ENCODE measurements around the gene SGMS1. TPM values are rescaled to one million over a fixed set of nuclear protein-coding genes. Genes with fewer than 3 reads are reported as not detected.

SGMS1 gene
- polyA plus RNA-seq, 1 of the 3 experiments (the other 2 are of a cell fraction), result 6.3 TPM

DNA sequence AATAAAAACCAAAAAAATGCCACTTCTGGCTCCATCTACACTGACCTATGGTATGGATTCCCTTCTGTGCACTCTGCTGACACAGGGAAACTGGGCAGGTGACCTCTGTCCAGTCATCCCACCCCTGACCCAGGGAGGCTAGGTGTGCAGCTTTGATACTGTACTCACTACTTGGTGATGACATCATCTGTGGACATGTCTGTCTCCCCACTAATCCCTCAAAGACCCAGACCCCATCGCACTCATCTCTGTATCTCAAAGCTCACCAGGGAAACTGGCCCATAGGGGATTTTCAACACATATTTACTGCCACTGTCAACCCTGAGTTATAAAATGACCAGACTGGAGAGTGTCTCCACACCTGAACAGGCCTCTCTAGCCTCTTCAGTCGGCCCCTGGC lies 10.6 kb downstream of the SGMS1 start:
- Histone ChIP-seq H3F3A (replicated peaks; ENCODE audit: insufficient read depth) (no peaks in the 10 kb centered on the region), H3K27ac (ENCODE audit: low read depth in 2 of 2, low read length in 1 of 2) (no peak overlapping the region), H3K4me2 (no peak overlapping the region), H2AFZ (ENCODE audit: low read depth) (no peak overlapping the region), H3K4me1 (ENCODE audit: control insufficient read depth in 1 of 2, insufficient read depth in 2 of 2, low read depth in 1 of 2, low read length in 1 of 2) (peaks cover 0 to 21% of the 10 kb centered on the region in 2 experiments; a peak in 2 of 4 replicates), H3K4me3 (ENCODE audit: low read depth in 2 of 2, low read length in 1 of 2) (no peak overlapping the region), H3K9me2 (no peaks in the 10 kb centered on the region), H3K9me3 (no peaks in the 10 kb centered on the region), H3K27me3 (ENCODE audit: insufficient read depth) (no peaks in the 10 kb centered on the region), H3K9ac (no peak overlapping the region), H3K36me3 (replicated peaks in 1 of 2; ENCODE audit: control insufficient read depth in 1 of 2, insufficient read depth in 2 of 2, low read length in 1 of 2) (no peaks in the 10 kb centered on the region), H4K20me1 (ENCODE audit: insufficient read depth) (0 out of 2 replicates have a peak, but pooled peaks cover 4% of the 10 kb centered on the region), H3K79me2 (ENCODE audit: insufficient read depth) (peaks cover 27% of the 10 kb centered on the region)
- ChIA-PET POLR2A (no interaction called here), CTCF (interaction anchor here (1.0 to 1.5 kb wide), 3 partner anchors 25 to 354 kb away, joined by 4 to 6 read pairs (median 4); no protein-coding TSS in a partner anchor)
- TF ChIP-seq RFX5 (IDR thresholded peaks at IDR 0.05; ENCODE audit: low read length), result no peak
- TF ChIP-seq, protein P1, sequence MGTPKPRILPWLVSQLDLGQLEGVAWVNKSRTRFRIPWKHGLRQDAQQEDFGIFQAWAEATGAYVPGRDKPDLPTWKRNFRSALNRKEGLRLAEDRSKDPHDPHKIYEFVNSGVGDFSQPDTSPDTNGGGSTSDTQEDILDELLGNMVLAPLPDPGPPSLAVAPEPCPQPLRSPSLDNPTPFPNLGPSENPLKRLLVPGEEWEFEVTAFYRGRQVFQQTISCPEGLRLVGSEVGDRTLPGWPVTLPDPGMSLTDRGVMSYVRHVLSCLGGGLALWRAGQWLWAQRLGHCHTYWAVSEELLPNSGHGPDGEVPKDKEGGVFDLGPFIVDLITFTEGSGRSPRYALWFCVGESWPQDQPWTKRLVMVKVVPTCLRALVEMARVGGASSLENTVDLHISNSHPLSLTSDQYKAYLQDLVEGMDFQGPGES (IDR thresholded peaks at IDR 0.05; ENCODE audit: low read depth, low read length), result no peak
- no peak for TF ChIP-seq SIN3A (IDR thresholded peaks at IDR 0.05; ENCODE audit: borderline replicate concordance, low read depth, low read length)
- TF ChIP-seq, protein P2, sequence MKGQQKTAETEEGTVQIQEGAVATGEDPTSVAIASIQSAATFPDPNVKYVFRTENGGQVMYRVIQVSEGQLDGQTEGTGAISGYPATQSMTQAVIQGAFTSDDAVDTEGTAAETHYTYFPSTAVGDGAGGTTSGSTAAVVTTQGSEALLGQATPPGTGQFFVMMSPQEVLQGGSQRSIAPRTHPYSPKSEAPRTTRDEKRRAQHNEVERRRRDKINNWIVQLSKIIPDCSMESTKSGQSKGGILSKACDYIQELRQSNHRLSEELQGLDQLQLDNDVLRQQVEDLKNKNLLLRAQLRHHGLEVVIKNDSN (IDR thresholded peaks at IDR 0.05; ENCODE audit: borderline replicate concordance, low read depth), result no peak
- no peak for TF ChIP-seq EP300 (IDR thresholded peaks at IDR 0.05; ENCODE audit: borderline replicate concordance in 1 of 2, low read depth in 1 of 2, low read length in 1 of 2)
- TF ChIP-seq RCOR1 (IDR thresholded peaks at IDR 0.05; ENCODE audit: low read length), result no peak
- no peak for DNase-seq
- 64% methylated on average over 2 of the region's 2 CpGs for WGBS (ENCODE audit: low lambda C conversion rate)

DNA sequence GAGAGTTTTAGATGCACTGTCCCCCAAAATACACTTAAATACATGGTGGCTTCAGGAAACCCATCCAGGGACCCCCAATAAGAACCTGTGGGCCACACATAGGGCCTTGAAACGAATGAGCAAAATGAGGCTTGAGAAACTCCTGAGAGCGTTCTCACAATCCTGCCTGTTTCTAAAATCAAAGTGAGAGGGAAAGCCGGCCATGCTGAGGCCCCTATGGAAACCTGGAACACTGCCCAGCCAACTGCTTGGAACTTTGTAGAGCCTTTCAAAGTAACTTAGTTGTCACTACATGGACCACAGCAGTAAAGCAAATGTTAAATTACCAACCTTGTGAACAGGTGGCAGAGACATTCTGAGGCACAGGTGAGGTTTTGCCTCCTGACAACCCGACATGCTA lies 13.4 kb downstream of the SGMS1 start:
- Histone ChIP-seq H3K4me2 (no peak overlapping the region), H2AFZ (ENCODE audit: low read depth) (no peak overlapping the region), H3K9me3 (no peaks in the 10 kb centered on the region), H3K9me2 (no peaks in the 10 kb centered on the region), H4K20me1 (ENCODE audit: insufficient read depth) (no peaks in the 10 kb centered on the region; the same call in 1 of the 2 replicates), H3K27ac (ENCODE audit: low read depth in 2 of 2, low read length in 1 of 2) (no peak overlapping the region), H3K27me3 (ENCODE audit: insufficient read depth) (no peaks in the 10 kb centered on the region), H3K4me3 (ENCODE audit: low read depth in 2 of 2, low read length in 1 of 2) (no peak overlapping the region), H3K9ac (no peak overlapping the region), H3F3A (replicated peaks; ENCODE audit: insufficient read depth) (peaks cover 12% of the 10 kb centered on the region), H3K36me3 (replicated peaks in 1 of 2; ENCODE audit: control insufficient read depth in 1 of 2, insufficient read depth in 2 of 2, low read length in 1 of 2) (no peaks in the 10 kb centered on the region), H3K4me1 (ENCODE audit: control insufficient read depth in 1 of 2, insufficient read depth in 2 of 2, low read depth in 1 of 2, low read length in 1 of 2) (peaks cover 4 to 24% of the 10 kb centered on the region in 2 experiments; a peak in 3 of 4 replicates), H3K79me2 (ENCODE audit: insufficient read depth) (peaks cover 11% of the 10 kb centered on the region; the same call in 1 of the 2 replicates)
- no peak for TF ChIP-seq NRF1 (IDR thresholded peaks at IDR 0.05; ENCODE audit: low read depth, low read length)
- TF ChIP-seq RXRA (IDR thresholded peaks at IDR 0.05; ENCODE audit: borderline replicate concordance, low read depth), result no peak
- TF ChIP-seq, protein P3, sequence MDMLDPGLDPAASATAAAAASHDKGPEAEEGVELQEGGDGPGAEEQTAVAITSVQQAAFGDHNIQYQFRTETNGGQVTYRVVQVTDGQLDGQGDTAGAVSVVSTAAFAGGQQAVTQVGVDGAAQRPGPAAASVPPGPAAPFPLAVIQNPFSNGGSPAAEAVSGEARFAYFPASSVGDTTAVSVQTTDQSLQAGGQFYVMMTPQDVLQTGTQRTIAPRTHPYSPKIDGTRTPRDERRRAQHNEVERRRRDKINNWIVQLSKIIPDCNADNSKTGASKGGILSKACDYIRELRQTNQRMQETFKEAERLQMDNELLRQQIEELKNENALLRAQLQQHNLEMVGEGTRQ (IDR thresholded peaks at IDR 0.05; ENCODE audit: borderline replicate concordance, low read depth, low read length), result no peak
- TF ChIP-seq GABPA (IDR thresholded peaks at IDR 0.05; ENCODE audit: low read depth), result no peak
- TF ChIP-seq RFX5 (IDR thresholded peaks at IDR 0.05; ENCODE audit: low read length), result no peak
- TF ChIP-seq FOSL2 (IDR thresholded peaks at IDR 0.05; ENCODE audit: borderline replicate concordance, low read depth), result no peak
- no peak for TF ChIP-seq RCOR1 (IDR thresholded peaks at IDR 0.05; ENCODE audit: low read length)
- TF ChIP-seq, protein P4, sequence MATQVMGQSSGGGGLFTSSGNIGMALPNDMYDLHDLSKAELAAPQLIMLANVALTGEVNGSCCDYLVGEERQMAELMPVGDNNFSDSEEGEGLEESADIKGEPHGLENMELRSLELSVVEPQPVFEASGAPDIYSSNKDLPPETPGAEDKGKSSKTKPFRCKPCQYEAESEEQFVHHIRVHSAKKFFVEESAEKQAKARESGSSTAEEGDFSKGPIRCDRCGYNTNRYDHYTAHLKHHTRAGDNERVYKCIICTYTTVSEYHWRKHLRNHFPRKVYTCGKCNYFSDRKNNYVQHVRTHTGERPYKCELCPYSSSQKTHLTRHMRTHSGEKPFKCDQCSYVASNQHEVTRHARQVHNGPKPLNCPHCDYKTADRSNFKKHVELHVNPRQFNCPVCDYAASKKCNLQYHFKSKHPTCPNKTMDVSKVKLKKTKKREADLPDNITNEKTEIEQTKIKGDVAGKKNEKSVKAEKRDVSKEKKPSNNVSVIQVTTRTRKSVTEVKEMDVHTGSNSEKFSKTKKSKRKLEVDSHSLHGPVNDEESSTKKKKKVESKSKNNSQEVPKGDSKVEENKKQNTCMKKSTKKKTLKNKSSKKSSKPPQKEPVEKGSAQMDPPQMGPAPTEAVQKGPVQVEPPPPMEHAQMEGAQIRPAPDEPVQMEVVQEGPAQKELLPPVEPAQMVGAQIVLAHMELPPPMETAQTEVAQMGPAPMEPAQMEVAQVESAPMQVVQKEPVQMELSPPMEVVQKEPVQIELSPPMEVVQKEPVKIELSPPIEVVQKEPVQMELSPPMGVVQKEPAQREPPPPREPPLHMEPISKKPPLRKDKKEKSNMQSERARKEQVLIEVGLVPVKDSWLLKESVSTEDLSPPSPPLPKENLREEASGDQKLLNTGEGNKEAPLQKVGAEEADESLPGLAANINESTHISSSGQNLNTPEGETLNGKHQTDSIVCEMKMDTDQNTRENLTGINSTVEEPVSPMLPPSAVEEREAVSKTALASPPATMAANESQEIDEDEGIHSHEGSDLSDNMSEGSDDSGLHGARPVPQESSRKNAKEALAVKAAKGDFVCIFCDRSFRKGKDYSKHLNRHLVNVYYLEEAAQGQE (IDR thresholded peaks at IDR 0.05; ENCODE audit: low read depth, low read length), result no peak
- TF ChIP-seq, protein P1 (IDR thresholded peaks at IDR 0.05; ENCODE audit: low read depth, low read length), result no peak
- TF ChIP-seq YY1 (IDR thresholded peaks at IDR 0.05; ENCODE audit: low read depth), result no peak
- POLR2A ChIA-PET, result no interaction called here
- no peak for DNase-seq
- CTCF ChIA-PET, result no interaction called here
- 90% methylated on average over 4 of the region's 4 CpGs for WGBS (ENCODE audit: low lambda C conversion rate)
